ENCODE results near the gene PRKAR2B.

- TF ChIP-seq TAF1 (IDR thresholded peaks at IDR 0.05; ENCODE audit: borderline replicate concordance, insufficient read depth, low read length): no peak
- no peak for TF ChIP-seq POLR2AphosphoS5 (IDR thresholded peaks at IDR 0.05; ENCODE audit: low read depth, low read length)
- TF ChIP-seq REST (IDR thresholded peaks at IDR 0.05; ENCODE audit: insufficient read depth in 1 of 2, low read depth in 2 of 2, low read length in 2 of 2): no peak
These were observed at the start of gene PRKAR2B for GRCh38 chr7:107044347-107045194.

Data from PFSK-1 (cell line).